OCI-LY1 (cell line): Measurements from ENCODE around the gene CCDC59.
A peak's percentile ranks its signal among the peaks of the same experiment; 100 is the strongest.

Experiments
- H2AFZ ChIP-seq: fragments of 200-600 bp; sonication (generic), shearing (Covaris generic); 2 replicates; pipeline ENCODE4 v1.6.0; 2014; ENCODE audit warnings: antibody characterized with exemption, mild to moderate bottlenecking, low read length
- H3F3A ChIP-seq: fragments of 200-600 bp; sonication (generic), shearing (Covaris generic); 2 replicates; pipeline ENCODE4 v1.6.0; 2014; ENCODE audit warnings: mild to moderate bottlenecking, antibody characterized with exemption, low read length, moderate library complexity; ENCODE audit not compliant: insufficient read depth
- H3K27ac ChIP-seq: fragments of 200-600 bp; sonication (generic); 2 replicates; pipeline ENCODE4 v1.5.1; 2014; ENCODE audit warnings: low read length, mixed run types, mild to moderate bottlenecking, low read depth; ENCODE audit not compliant: poor library complexity, severe bottlenecking
- H3K27me3 ChIP-seq: fragments of 200-600 bp; sonication (generic); 2 replicates; pipeline ENCODE4 v1.6.0; 2014; ENCODE audit warnings: antibody characterized with exemption, mild to moderate bottlenecking, low read length, moderate library complexity; ENCODE audit not compliant: insufficient read depth
- H3K36me3 ChIP-seq: fragments of 200-600 bp; sonication (generic); 2 replicates; pipeline ENCODE4 v1.6.1; 2014; ENCODE audit warnings: mild to moderate bottlenecking, antibody characterized with exemption, low read length, moderate library complexity, mixed read lengths; ENCODE audit not compliant: insufficient read depth
- H3K4me1 ChIP-seq: fragments of 200-600 bp; sonication (generic); 2 replicates; pipeline ENCODE4 v1.5.1; 2014; ENCODE audit warnings: mild to moderate bottlenecking, low read length, moderate library complexity; ENCODE audit not compliant: insufficient read depth, severe bottlenecking
- H3K4me2 ChIP-seq: fragments of 200-600 bp; sonication (generic), shearing (Covaris generic); 2 replicates; pipeline ENCODE4 v1.6.1; 2014; ENCODE audit warnings: low read length
- H3K4me3 ChIP-seq: fragments of 200-600 bp; sonication (generic); 2 replicates; pipeline ENCODE4 v1.5.1; 2014; ENCODE audit warnings: low read length, low read depth, mild to moderate bottlenecking, mixed read lengths; ENCODE audit not compliant: poor library complexity, severe bottlenecking
- H3K79me2 ChIP-seq: fragments of 200-600 bp; shearing (Covaris generic); 2 replicates; pipeline ENCODE4 v1.6.1; 2016; ENCODE audit warnings: mixed run types, low read length, mixed read lengths; ENCODE audit not compliant: insufficient read depth
- H3K9ac ChIP-seq: fragments of 200-600 bp; sonication (generic), shearing (Covaris generic); 2 replicates; pipeline ENCODE4 v1.6.1; 2014; ENCODE audit warnings: mild to moderate bottlenecking, low read length, mixed read lengths
- H3K9me2 ChIP-seq: fragments of 200-600 bp; sonication (generic), shearing (Covaris generic); 2 replicates; pipeline ENCODE4 v1.6.1; 2014; ENCODE audit warnings: low read depth, mild to moderate bottlenecking, low read length, mixed read lengths
- H3K9me3 ChIP-seq: fragments of 200-600 bp; shearing (Covaris generic); 2 replicates; pipeline ENCODE4 v1.6.1; 2014; ENCODE audit warnings: low read length, mixed read lengths
- H4K20me1 ChIP-seq: fragments of 200-600 bp; sonication (generic), shearing (Covaris generic); 2 replicates; pipeline ENCODE4 v1.6.0; 2016; ENCODE audit warnings: mild to moderate bottlenecking, low read length; ENCODE audit not compliant: insufficient read depth
- CTCF ChIP-seq: fragments of 200-600 bp; sonication (generic), shearing (Covaris generic); IDR thresholded peaks from 2 replicates; pipeline ENCODE4 v1.5.1; 2017; ENCODE audit warnings: mild to moderate bottlenecking, antibody characterized with exemption, low read length, moderate library complexity, mixed read lengths
- EZH2 ChIP-seq: fragments of 200-600 bp; sonication (generic), shearing (Covaris generic); IDR thresholded peaks from 2 replicates; pipeline ENCODE4 v1.8.0; 2017; ENCODE audit warnings: borderline replicate concordance, mixed run types, mild to moderate bottlenecking, antibody characterized with exemption, low read length, moderate library complexity, mixed read lengths

CCDC59 gene

GRCh38 chr12:82358200-82359114 lies at the start of gene CCDC59, which contains the start of gene METTL25:
TSS of gene CCDC59 (minus strand) at chr12:82358387. CDS start at chr12:82358376, 11 bp downstream.
TSS of gene METTL25 (plus strand) at chr12:82358529. CDS start at chr12:82358566, 37 bp downstream.
- Histone ChIP-seq H2AFZ (no peak within 1 kb of the TSS), H4K20me1 (no peaks in the 10 kb centered on the region), H3K36me3 (peaks cover 28% of the 10 kb centered on the region), H3K79me2 (peaks cover 20% of the 10 kb centered on the region), H3K27me3 (no peaks in the 10 kb centered on the region), H3F3A (no peaks in the 10 kb centered on the region), H3K4me3 (peak within 1 kb of the TSS; percentile 81), H3K4me2 (peak within 1 kb of the TSS; percentile 94), H3K9ac (peak within 1 kb of the TSS; percentile 91), H3K27ac (peak within 1 kb of the TSS; percentile 80), H3K4me1 (peaks cover 24% of the 10 kb centered on the region), H3K9me2 (no peaks in the 10 kb centered on the region), H3K9me3 (no peaks in the 10 kb centered on the region)
- no peak for TF ChIP-seq EZH2
- TF ChIP-seq CTCF: peak; percentile 98

- Histone ChIP-seq H3K4me2 (no peak overlapping the region), H3K27me3 (no peaks in the 10 kb centered on the region), H4K20me1 (no peaks in the 10 kb centered on the region), H3K4me3 (no peak overlapping the region), H3F3A (no peaks in the 10 kb centered on the region), H3K36me3 (no peaks in the 10 kb centered on the region), H3K79me2 (no peaks in the 10 kb centered on the region), H3K27ac (no peak overlapping the region), H3K4me1 (no peaks in the 10 kb centered on the region), H2AFZ (no peak overlapping the region), H3K9ac (no peak overlapping the region), H3K9me3 (no peaks in the 10 kb centered on the region), H3K9me2 (no peaks in the 10 kb centered on the region)
- TF ChIP-seq EZH2 (no peak), CTCF (no peak)
Measured at GRCh38 chr12:82407481-82407880, 49.3 kb upstream of the CCDC59 start.

- H3K9me3 ChIP-seq: no peaks in the 10 kb centered on the region
- H3K9me2 ChIP-seq: no peaks in the 10 kb centered on the region
- H3K4me3 ChIP-seq: no peak overlapping the region
- no peak overlapping the region for H3K27ac ChIP-seq
- no peak overlapping the region for H3K9ac ChIP-seq
- no peak for TF ChIP-seq CTCF
- TF ChIP-seq EZH2: no peak
- no peaks in the 10 kb centered on the region for H4K20me1 ChIP-seq
- H3K36me3 ChIP-seq: no peaks in the 10 kb centered on the region
- no peaks in the 10 kb centered on the region for H3F3A ChIP-seq
- H3K79me2 ChIP-seq: no peaks in the 10 kb centered on the region
- H3K27me3 ChIP-seq: no peaks in the 10 kb centered on the region
- no peak overlapping the region for H2AFZ ChIP-seq
- H3K4me1 ChIP-seq: no peaks in the 10 kb centered on the region
- no peak overlapping the region for H3K4me2 ChIP-seq
Measured at GRCh38 chr12:82406651-82407050, 48.5 kb upstream of the CCDC59 start.
